ENCODE data around the gene POM121L12. TPM values are rescaled to one million over a fixed set of nuclear protein-coding genes. Genes with fewer than 3 reads are reported as not detected.

Gene POM121L12
- not detected in 2 replicates for total RNA-seq

DNA sequence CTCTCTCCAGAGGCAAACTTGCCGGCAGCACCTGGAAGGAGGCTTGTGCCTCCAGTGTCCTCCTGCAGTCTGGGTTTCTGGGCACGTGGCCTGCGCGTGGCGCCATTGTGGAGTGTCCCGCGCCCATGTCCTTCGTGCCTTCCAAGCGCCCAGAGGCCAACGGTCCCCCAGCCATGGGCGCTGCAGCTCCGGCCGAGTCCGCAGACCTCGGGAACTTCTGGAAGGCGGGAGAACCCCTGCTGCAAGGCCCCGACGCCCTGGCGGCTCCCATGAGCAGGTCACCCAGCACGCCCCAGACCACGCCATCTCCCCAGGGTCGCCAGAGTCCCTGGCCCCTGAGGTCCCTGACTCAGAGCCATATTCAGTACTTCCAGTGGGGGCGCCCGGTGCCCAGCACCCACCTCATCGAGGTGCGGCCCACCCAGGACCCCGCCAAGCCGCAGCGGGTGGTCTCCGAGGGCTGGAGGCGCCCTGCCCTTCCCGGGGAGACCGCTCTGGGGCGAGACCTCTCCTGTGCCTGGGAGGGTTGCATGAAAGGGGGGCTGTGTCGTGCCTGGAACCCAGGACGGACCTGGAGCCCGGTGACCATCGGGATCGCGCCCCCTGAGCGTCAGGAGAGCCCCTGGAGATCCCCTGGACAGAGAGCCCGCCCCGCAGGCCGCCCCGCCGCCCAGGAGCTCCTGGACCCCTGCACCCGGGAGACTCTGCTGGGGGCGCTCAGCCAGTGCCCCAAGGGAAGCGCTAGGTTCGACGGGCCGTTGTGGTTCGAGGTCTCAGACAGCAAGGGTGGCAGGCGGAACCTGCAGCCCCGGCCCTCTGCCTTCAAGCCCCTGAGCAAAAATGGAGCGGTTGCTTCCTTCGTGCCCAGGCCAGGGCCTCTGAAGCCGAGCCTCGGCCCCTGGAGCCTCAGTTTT is at the start of gene POM121L12:
Gene POM121L12, plus strand, starts transcription at position 135 of the 914 bp plus-strand sequence. Its CDS starts 39 bp downstream, at position 174.

